ENCODE results near the gene SP100. TPM values are rescaled to one million over a fixed set of nuclear protein-coding genes. Genes with fewer than 3 reads are reported as not detected.

The SP100 gene
- total RNA-seq, 1 donor from 2014 or later: 169 TPM

DNA sequence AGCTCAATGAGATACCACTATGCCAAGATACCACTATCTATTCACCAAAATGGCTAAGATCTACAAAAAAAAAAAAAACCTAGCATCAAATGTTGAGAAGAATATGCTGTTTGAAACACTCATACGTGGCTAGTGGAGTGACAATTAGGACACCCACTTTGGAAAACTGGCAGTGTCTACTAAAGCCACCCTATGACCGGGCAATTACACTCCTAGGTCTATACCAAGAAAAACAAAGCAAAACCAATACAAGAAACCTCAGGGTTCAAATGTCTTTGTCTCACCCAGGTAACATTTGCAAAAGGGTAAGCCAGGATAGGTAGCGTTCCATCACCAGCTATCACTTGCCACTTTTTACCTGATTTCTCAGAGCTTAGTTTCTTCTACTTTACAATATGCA, 173.0 kb downstream of the SP100 start:
- Histone ChIP-seq H2AFZ (ENCODE audit: low read depth, low read length) (no peak overlapping the region), H3K4me1 (ENCODE audit: insufficient read depth, low read length) (peaks cover 4% of the 10 kb centered on the region), H3K36me3 (ENCODE audit: insufficient read depth, low read length) (no peaks in the 10 kb centered on the region), H3K27me3 (ENCODE audit: insufficient read depth, low read length) (no peaks in the 10 kb centered on the region), H3K9me3 (ENCODE audit: insufficient read depth, low read depth, low read length) (no peaks in the 10 kb centered on the region), H3K27ac (ENCODE audit: low read depth, low read length) (no peak overlapping the region), H3K4me3 (ENCODE audit: insufficient read depth, low read depth, low read length) (no peak overlapping the region), H4K20me1 (ENCODE audit: insufficient read depth, low read length) (no peaks in the 10 kb centered on the region), H3K79me2 (ENCODE audit: insufficient read depth, low read length) (no peaks in the 10 kb centered on the region), H3K4me2 (ENCODE audit: low read length) (no peak overlapping the region), H3K9ac (ENCODE audit: low read length) (no peak overlapping the region)
- Mint-ChIP-seq H3K4me1 (ENCODE audit: low read depth, unreplicated experiment) (peaks cover 3% of the 10 kb centered on the region), H3K27ac (ENCODE audit: unreplicated experiment) (no peak overlapping the region), H3K36me3 (ENCODE audit: low read depth, unreplicated experiment) (no peaks in the 10 kb centered on the region), H3K27me3 (ENCODE audit: low read depth, unreplicated experiment) (peaks cover 11% of the 10 kb centered on the region), H3K9me3 (ENCODE audit: unreplicated experiment) (peaks cover 3% of the 10 kb centered on the region), H3K4me3 (ENCODE audit: unreplicated experiment) (no peak overlapping the region)
- FAIRE-seq (no peak), DNase-seq (ENCODE audit: low read depth) (no peak)
- TF ChIP-seq CTCF (IDR thresholded peaks at IDR 0.05; ENCODE audit: insufficient read depth, low read depth, low read length) (no peak), EZH2 (IDR thresholded peaks at IDR 0.05; ENCODE audit: insufficient read depth, low read length) (no peak)

- Histone ChIP-seq H3K27me3 (ENCODE audit: insufficient read depth, low read length) (no peaks in the 10 kb centered on the region), H3K27ac (ENCODE audit: low read depth, low read length) (no peak overlapping the region), H3K9me3 (ENCODE audit: insufficient read depth, low read depth, low read length) (no peaks in the 10 kb centered on the region), H3K4me3 (ENCODE audit: insufficient read depth, low read depth, low read length) (no peak overlapping the region), H4K20me1 (ENCODE audit: insufficient read depth, low read length) (no peaks in the 10 kb centered on the region), H3K9ac (ENCODE audit: low read length) (no peak overlapping the region), H3K79me2 (ENCODE audit: insufficient read depth, low read length) (no peaks in the 10 kb centered on the region), H3K36me3 (ENCODE audit: insufficient read depth, low read length) (no peaks in the 10 kb centered on the region), H3K4me1 (ENCODE audit: insufficient read depth, low read length) (peaks cover 4% of the 10 kb centered on the region), H3K4me2 (ENCODE audit: low read length) (no peak overlapping the region), H2AFZ (ENCODE audit: low read depth, low read length) (no peak overlapping the region)
- no peak for DNase-seq (ENCODE audit: low read depth)
- Mint-ChIP-seq H3K9me3 (ENCODE audit: unreplicated experiment) (peaks cover 3% of the 10 kb centered on the region), H3K27ac (ENCODE audit: unreplicated experiment) (no peak overlapping the region), H3K4me3 (ENCODE audit: unreplicated experiment) (no peak overlapping the region), H3K4me1 (ENCODE audit: low read depth, unreplicated experiment) (peaks cover 3% of the 10 kb centered on the region), H3K36me3 (ENCODE audit: low read depth, unreplicated experiment) (no peaks in the 10 kb centered on the region), H3K27me3 (ENCODE audit: low read depth, unreplicated experiment) (peaks cover 10% of the 10 kb centered on the region)
- no peak for FAIRE-seq
- TF ChIP-seq CTCF (IDR thresholded peaks at IDR 0.05; ENCODE audit: insufficient read depth, low read depth, low read length) (no peak), EZH2 (IDR thresholded peaks at IDR 0.05; ENCODE audit: insufficient read depth, low read length) (no peak)
Measured at GRCh38 chr2:230589497-230590015, 173.6 kb downstream of the SP100 start.

- Histone ChIP-seq H3K79me2 (ENCODE audit: insufficient read depth, low read length) (no peaks in the 10 kb centered on the region), H3K4me3 (ENCODE audit: insufficient read depth, low read depth, low read length) (no peak overlapping the region), H3K36me3 (ENCODE audit: insufficient read depth, low read length) (no peaks in the 10 kb centered on the region), H3K9me3 (ENCODE audit: insufficient read depth, low read depth, low read length) (no peaks in the 10 kb centered on the region), H4K20me1 (ENCODE audit: insufficient read depth, low read length) (no peaks in the 10 kb centered on the region), H2AFZ (ENCODE audit: low read depth, low read length) (no peak overlapping the region), H3K4me1 (ENCODE audit: insufficient read depth, low read length) (peaks cover 4% of the 10 kb centered on the region), H3K27me3 (ENCODE audit: insufficient read depth, low read length) (no peaks in the 10 kb centered on the region), H3K4me2 (ENCODE audit: low read length) (no peak overlapping the region), H3K9ac (ENCODE audit: low read length) (no peak overlapping the region), H3K27ac (ENCODE audit: low read depth, low read length) (no peak overlapping the region)
- TF ChIP-seq EZH2 (IDR thresholded peaks at IDR 0.05; ENCODE audit: insufficient read depth, low read length): no peak
- no peak for TF ChIP-seq CTCF (IDR thresholded peaks at IDR 0.05; ENCODE audit: insufficient read depth, low read depth, low read length)
- DNase-seq (ENCODE audit: low read depth) (no peak), FAIRE-seq (no peak)
- no peak overlapping the region for H3K4me3 Mint-ChIP-seq (ENCODE audit: unreplicated experiment)
- H3K9me3 Mint-ChIP-seq (ENCODE audit: unreplicated experiment): peaks cover 3% of the 10 kb centered on the region
- H3K27me3 Mint-ChIP-seq (ENCODE audit: low read depth, unreplicated experiment): peaks cover 9% of the 10 kb centered on the region
- H3K4me1 Mint-ChIP-seq (ENCODE audit: low read depth, unreplicated experiment): peaks cover 3% of the 10 kb centered on the region
- H3K27ac Mint-ChIP-seq (ENCODE audit: unreplicated experiment): no peak overlapping the region
- no peaks in the 10 kb centered on the region for H3K36me3 Mint-ChIP-seq (ENCODE audit: low read depth, unreplicated experiment)
Measured at GRCh38 chr2:230590333-230590732, 174.3 kb downstream of the SP100 start.

Data from astrocyte (in vitro differentiated cells and primary cell).